OCI-M2 (cell line): ENCODE measurements around the gene CAMK2N1.

Source experiments
- DNase-seq: peaks from one replicate; lab custom pipeline; 2025; ENCODE audit not compliant: unreplicated experiment; lab: John Stamatoyannopoulos, UW

The CAMK2N1 gene

DNA sequence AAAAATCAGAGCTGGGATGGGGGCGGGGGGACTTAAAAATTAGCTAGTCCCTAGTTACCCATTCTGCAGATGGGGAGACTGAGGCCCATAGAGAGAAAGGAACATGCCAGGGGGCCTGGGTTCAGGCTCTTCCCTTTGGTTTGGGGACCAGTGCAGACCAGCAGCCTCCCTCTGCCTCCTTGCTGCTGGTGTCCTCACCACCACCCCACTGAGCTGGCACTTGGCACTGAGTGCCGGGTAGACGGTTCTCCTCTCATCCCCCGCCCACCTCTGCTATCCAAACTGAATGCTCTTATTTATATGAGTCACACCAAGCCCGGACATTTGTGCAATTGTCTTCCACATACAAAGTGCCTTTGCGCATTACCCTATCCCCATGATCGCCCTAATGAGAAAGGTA is 39.2 kb downstream of the CAMK2N1 start:
- DNase-seq, result no peak

DNA sequence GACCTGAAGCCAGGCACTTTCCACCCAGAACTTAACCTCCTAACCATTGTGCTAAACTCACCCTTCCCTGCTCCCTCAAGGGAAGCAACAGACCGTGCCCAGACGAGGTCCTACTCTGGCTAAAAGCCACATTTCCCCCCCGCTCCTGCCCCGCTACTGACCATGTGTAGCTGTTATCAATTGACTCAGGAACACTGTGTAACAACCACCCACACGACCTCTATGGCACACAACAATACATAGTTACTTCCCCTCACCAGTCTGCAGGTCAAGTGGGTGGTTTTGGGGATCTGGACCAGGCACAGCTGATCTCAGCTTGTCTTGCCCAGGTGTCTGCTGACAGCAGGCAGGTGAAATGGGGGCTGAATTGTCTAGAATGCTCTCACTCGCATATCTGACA is 40.1 kb downstream of the CAMK2N1 start:
- DNase-seq, result no peak

DNA sequence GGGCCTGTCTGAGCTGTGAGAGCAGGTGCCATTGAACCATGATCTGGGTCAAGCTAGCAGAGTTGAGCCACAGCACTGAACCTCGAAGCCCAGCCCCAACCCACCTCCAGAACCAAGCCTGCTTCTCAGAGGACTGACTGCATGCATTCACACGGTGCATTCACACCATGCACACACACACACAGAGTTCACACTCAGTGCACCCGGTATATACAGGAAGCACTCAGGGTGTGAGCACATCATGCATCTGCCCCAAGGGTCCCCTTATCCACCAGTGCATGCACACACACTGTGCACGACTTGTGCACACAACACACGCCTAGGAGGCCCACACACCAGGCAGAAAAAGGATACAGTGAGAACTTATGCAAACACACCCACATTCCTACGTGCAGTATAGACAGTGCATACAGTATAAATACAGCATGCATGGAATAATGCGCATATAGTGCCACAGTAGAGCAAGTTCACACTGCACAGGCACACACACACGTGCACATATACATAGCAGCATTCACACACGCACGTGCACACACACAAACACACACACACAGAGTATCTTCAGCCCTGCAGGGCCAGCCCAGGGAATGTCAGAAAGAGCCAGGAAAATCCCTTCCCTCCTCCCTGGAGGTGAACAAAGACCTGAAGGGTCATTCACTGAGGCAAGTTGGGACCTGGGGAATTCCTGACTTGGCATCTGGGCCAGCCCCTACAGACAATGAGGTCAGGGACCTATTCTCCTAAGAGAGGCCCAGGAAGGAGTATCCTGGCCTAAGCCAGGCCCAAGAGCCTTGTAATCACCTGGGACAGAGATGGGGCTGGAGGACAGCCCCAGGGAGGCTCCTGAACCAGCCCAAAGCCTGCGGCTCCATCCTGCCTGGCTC is 42.1 kb downstream of the CAMK2N1 start:
- no peak for DNase-seq

DNA sequence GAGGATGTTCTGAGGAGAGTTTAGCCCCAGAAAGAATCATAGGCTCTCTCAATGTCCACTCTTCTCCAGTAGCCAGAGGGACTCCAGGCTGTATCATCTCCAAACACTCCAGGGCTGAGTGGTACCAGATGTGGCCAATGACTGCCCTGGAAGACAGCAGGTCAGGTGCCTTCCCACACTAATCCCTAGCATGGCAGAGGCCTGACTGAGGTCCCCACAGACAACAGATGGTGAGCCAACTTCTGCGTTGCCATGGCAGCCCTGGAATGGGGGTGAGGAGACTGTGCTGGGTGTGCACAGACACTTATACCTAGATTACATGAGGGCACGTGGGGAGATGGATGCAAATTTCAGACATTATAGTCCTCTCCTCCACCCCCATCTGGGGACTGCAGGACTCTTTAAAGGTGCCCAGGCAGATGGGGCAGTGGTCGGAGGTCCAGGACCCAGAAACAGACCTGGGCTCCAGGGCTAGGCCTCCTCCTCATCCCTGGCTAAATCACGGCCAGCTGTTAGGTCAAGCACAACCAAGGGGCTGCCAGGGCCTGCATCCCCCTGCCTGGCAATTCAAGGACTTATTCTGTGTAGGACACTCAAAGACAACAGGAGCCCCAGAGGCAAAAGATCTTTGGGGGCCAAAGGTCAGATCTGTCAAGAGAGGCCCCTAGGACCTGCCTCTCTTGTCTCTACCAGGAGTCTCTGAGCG is 42.9 kb downstream of the CAMK2N1 start:
- no peak for DNase-seq

DNA sequence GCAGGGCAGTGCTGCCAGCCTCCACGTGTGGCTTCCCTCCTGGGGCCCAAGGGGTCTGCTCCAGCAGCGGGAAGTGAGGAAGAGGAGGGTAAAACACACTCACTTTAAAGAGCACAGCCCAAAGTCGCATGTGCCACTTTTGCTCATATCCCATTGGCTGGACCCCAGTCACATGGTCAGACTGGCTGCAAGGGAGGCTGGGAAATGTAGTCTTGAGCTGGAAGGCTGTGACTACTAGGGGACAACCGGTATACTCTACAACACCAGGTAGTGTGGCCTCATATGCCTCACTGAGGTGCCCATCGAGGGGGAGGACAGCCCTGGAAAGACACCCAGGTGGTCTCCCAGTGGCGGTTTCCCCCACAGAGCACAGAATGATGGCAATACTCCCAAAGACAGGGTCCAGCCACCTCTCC is 45.2 kb downstream of the CAMK2N1 start:
- DNase-seq, result no peak

DNA sequence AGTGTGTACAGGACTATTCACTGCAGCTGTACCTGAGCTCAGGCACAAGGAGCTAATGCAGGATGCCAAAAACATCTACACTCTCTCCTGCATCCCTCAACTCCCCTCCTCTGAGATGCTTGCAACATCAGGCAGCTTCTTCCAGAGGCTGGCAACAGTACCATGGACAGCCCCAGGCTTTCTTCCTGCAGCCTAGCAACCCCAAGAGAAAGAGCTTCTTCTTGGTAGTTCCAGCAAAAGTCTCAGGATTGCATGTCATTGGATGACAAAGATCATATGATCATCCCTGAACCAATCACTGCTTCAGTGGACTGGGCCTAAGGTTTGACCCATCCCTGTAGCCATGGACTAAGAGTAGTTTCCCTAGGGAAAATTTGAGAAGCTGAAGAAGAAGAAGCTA is 46.7 kb downstream of the CAMK2N1 start:
- no peak for DNase-seq

DNA sequence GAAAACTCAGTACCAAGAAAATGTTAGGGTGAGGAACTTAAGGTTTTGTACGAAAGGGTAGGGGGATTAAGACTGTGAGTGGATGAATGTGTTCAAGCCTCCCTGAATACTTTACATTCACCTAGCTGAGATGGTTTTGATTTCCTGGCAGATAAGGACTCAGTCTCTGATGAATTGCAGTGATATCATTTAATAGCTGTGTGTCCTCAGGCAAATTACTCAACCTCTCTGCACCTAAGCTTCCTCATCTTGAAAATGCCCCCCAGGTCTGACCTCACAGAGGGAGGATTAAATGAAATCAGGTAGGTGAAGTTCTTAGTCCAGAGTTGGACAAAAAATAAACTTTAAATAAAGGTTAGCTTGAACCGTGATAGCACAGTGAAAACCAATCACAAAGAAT is 48.4 kb downstream of the CAMK2N1 start:
- no peak for DNase-seq

DNA sequence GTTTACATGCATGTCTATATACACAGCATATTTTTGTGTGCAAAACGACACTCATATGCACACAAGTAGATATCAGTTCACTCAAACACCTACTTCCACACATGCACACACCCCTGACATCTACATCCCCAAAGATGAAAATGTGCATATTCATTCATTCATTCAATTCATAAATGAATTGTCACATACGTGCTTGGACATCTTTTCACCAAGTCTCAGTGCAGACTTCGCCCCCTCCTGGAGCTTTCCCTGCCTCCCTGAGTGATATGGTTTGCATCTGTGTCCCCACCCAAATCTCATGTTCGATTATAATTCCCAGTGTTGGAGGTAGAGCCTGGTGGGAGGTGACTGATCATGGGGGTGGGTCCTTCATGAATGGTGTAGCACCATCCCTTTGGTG is 53.1 kb downstream of the CAMK2N1 start:
- no peak for DNase-seq
